ENCODE measurements around the gene CTNNA1.

DNA sequence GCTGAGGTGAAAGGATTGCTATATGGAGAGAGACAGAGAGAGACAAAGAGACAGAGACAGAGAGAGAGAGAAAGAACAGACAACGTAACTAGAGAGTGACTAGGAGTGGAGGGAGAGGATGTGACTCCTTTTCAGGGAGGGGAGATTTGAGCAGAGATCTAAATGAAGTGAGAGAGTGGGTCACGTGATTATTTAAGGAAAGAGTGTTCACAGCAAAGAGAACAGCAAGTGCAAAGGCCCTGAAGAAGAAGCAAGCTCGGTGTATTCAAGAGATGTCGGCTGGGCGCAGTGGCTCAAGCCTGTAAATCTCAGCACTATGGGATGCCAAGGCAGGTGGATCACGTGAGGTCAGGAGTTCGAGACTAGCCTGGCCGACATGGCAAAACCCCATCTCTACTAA, 40.9 kb upstream of the CTNNA1 start:
- TF ChIP-seq, protein P1, sequence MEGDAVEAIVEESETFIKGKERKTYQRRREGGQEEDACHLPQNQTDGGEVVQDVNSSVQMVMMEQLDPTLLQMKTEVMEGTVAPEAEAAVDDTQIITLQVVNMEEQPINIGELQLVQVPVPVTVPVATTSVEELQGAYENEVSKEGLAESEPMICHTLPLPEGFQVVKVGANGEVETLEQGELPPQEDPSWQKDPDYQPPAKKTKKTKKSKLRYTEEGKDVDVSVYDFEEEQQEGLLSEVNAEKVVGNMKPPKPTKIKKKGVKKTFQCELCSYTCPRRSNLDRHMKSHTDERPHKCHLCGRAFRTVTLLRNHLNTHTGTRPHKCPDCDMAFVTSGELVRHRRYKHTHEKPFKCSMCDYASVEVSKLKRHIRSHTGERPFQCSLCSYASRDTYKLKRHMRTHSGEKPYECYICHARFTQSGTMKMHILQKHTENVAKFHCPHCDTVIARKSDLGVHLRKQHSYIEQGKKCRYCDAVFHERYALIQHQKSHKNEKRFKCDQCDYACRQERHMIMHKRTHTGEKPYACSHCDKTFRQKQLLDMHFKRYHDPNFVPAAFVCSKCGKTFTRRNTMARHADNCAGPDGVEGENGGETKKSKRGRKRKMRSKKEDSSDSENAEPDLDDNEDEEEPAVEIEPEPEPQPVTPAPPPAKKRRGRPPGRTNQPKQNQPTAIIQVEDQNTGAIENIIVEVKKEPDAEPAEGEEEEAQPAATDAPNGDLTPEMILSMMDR (IDR thresholded peaks at IDR 0.05) = no peak
- TF ChIP-seq POLR2A (IDR thresholded peaks at IDR 0.05) = no peak

Measured in right lobe of liver (tissue), 4 donors.